K562 (cell line): Measurements from ENCODE around the gene CCDC33. TPM values are rescaled to one million over a fixed set of nuclear protein-coding genes. Genes with fewer than 3 reads are reported as not detected.

ENCODE experiments used
- ATAC-seq: fragments of 200-7000 bp; cut with Tn5 transposase; 3 replicates; pipeline ENCODE4 v1.9.1; 2020; ENCODE audit warnings: moderate library complexity
- BruUV-seq: library from RNA; stranded (reverse); fragments of 400-500 nt; replicated peaks from 2 replicates; lab custom pipeline; 2021; lab: Mats Ljungman, UMichigan
- CTCF ChIA-PET: fragments of 300-600 bp; formaldehyde crosslinking; extraction: SDS; loops from one replicate; lab custom pipeline; 2021; ENCODE audit warnings: low intra/inter-chr PET ratio; lab: Yijun Ruan, JAX
- POLR2A ChIA-PET: fragments of 300-600, 350-650 bp; sonication (Branson Sonifier 250); formaldehyde crosslinking; extraction: SDS; loops from one replicate; lab custom pipeline; 2021; ENCODE audit warnings: antibody characterized with exemption, inconsistent platforms; lab: Yijun Ruan, JAX
- DNase-seq, 4 experiments: peaks; one replicate each; pipeline versions ENCODE4 v3.0.0 to v3.0.0-alpha.2; 2011 to 2018; ENCODE audit warnings: low spot score in 3 of 4, mixed read lengths in 3 of 4; ENCODE audit errors: extremely low read depth in 1 of 4
- FAIRE-seq: peaks from 2 replicates; lab custom pipeline; 2011; peaks lifted over from hg19 to GRCh38; lab: Jason Lieb, UNC
- H2AFZ ChIP-seq: 2 replicates; pipeline ENCODE4 v1.6.0; 2011; ENCODE audit warnings: low read depth, low read length, control low read depth, inconsistent platforms
- H3K27ac ChIP-seq: fragments of 200-600 bp; 3 replicates; pipeline ENCODE4 v1.8.0; 2011; ENCODE audit warnings: low read depth, mild to moderate bottlenecking, control low read depth, inconsistent platforms, low read length, moderate library complexity, mixed read lengths; ENCODE audit errors: extremely low read depth
- H3K27me3 ChIP-seq, 2 experiments: fragments of 300-600 bp in 1 of 2; 2 replicates in 1 of 2; 3 replicates in 1 of 2; pipeline versions ENCODE4 v1.6.0 to v1.8.0; 2011; ENCODE audit warnings: inconsistent platforms in 2 of 2, low read length in 2 of 2, mild to moderate bottlenecking in 1 of 2, mixed read lengths in 1 of 2, moderate library complexity in 1 of 2; ENCODE audit not compliant: control insufficient read depth in 2 of 2, insufficient read depth in 2 of 2
- H3K36me3 ChIP-seq: fragments of 300-600 bp; 3 replicates; pipeline ENCODE4 v1.8.0; 2011; ENCODE audit warnings: mild to moderate bottlenecking, low read length, inconsistent platforms; ENCODE audit not compliant: control insufficient read depth, insufficient read depth
- H3K4me1 ChIP-seq, 2 experiments: fragments of 200-600 bp in 1 of 2; replicated peaks in 1 of 2; 2 replicates in 1 of 2; 3 replicates in 1 of 2; pipeline versions ENCODE4 v1.5.1 to v1.8.0; 2011; ENCODE audit warnings: inconsistent platforms in 2 of 2, low read length in 2 of 2, mild to moderate bottlenecking in 1 of 2, mixed read lengths in 1 of 2, moderate library complexity in 1 of 2; ENCODE audit not compliant: control insufficient read depth in 2 of 2, insufficient read depth in 2 of 2
- H3K4me2 ChIP-seq: 2 replicates; pipeline ENCODE4 v1.6.1; 2011; ENCODE audit warnings: low read length, control low read depth, inconsistent platforms, mixed read lengths; ENCODE audit not compliant: insufficient read depth
- H3K4me3 ChIP-seq: fragments of 200-600 bp; sonication (generic), shearing (Covaris generic); 2 replicates; pipeline ENCODE4 v1.5.1; 2016; ENCODE audit warnings: control low read depth, inconsistent platforms
- H3K79me2 ChIP-seq: fragments of 200-600 bp; 3 replicates; pipeline ENCODE4 v1.8.0; 2011; ENCODE audit warnings: low read length, inconsistent platforms; ENCODE audit not compliant: control insufficient read depth, insufficient read depth
- H3K9ac ChIP-seq, 2 experiments: 2 replicates each; pipeline versions ENCODE4 v1.6.0 to v1.6.1; 2011; ENCODE audit warnings: low read depth in 2 of 2, low read length in 2 of 2, control low read depth in 1 of 2, inconsistent platforms in 1 of 2, mild to moderate bottlenecking in 1 of 2, mixed read lengths in 1 of 2; ENCODE audit not compliant: insufficient read depth in 1 of 2
- H3K9me1 ChIP-seq: one replicate; pipeline ENCODE4 v1.6.0; 2011; ENCODE audit warnings: inconsistent platforms, mild to moderate bottlenecking, low read length, moderate library complexity; ENCODE audit not compliant: control insufficient read depth, insufficient read depth
- H3K9me3 ChIP-seq: replicated peaks from 2 replicates; pipeline ENCODE4 v1.5.1; 2011; ENCODE audit warnings: low read depth, low read length, inconsistent platforms; ENCODE audit not compliant: control insufficient read depth, insufficient read depth
- H4K20me1 ChIP-seq: replicated peaks from 2 replicates; pipeline ENCODE4 v1.6.1; 2011; ENCODE audit warnings: low read length, inconsistent platforms, mixed read lengths; ENCODE audit not compliant: control insufficient read depth, insufficient read depth
- CBFA2T2 ChIP-seq: fragments of 450-650 bp; conservative IDR thresholded peaks from 2 replicates; pipeline ENCODE4 v1.6.1; 2017; ENCODE audit warnings: mild to moderate bottlenecking
- ETV1 ChIP-seq: fragments of 450-650 bp; conservative IDR thresholded peaks from 2 replicates; pipeline ENCODE4 v1.6.1; 2016; ENCODE audit warnings: missing genetic modification characterization, control low read depth, low read depth, missing compliant biosample characterization
- RFX5 ChIP-seq: IDR thresholded peaks from 2 replicates; pipeline ENCODE4 v1.6.1; 2011; ENCODE audit warnings: low read depth, mild to moderate bottlenecking, improper control_type of control experiment, low read length
- ZFP1 ChIP-seq: fragments of 450-650 bp; formaldehyde crosslinking; IDR thresholded peaks from 2 replicates; pipeline ENCODE4 v1.4.0; 2020; ENCODE audit warnings: mild to moderate bottlenecking, mixed read lengths
- ZKSCAN3 ChIP-seq: fragments of 250-450 bp; sonication (Bioruptor Pico); IDR thresholded peaks from 2 replicates; pipeline ENCODE4 v1.4.0; 2020
- ZNF184 ChIP-seq: sonication (generic); formaldehyde crosslinking; IDR thresholded peaks from 2 replicates; pipeline ENCODE4 v1.5.0; 2020; ENCODE audit warnings: missing genetic modification reagents
- ZNF778 ChIP-seq: fragments of 450-650 bp; formaldehyde crosslinking; IDR thresholded peaks from 2 replicates; pipeline ENCODE4 v1.4.0; 2020; ENCODE audit warnings: mild to moderate bottlenecking, moderate library complexity
- WGBS: fragments of 100-300 bp; shearing (Covaris generic); methylation state at CpG from one replicate; pipeline ENCODE4 v1.1.6; 2016; ENCODE audit warnings: low coverage, mixed read lengths; ENCODE audit not compliant: insufficient coverage; ENCODE audit errors: missing lambda C conversion rate; 5-methylcytosine and 5-hydroxymethylcytosine counted together
- in situ Hi-C: fragments of 300-500 bp; cut with MboI; formaldehyde crosslinking; loops from 4 replicates; pipeline ENCODE4 v1.15.0; 2018; ENCODE audit warnings: inconsistent platforms, mixed read lengths
- intact Hi-C: fragments of 100-400 bp; cut with micrococcal nuclease; formaldehyde crosslinking; loops from 2 replicates; pipeline ENCODE4 v1.14.2; 2022
- polyA plus RNA-seq, 8 experiments: library from polyadenylated mRNA; depleted of rRNA in 4 of 8; stranded (reverse) in 5 of 8; unstranded in 3 of 8; fragments of >200 nt; fragmentation: Nextera tagmentation in 2 of 8; fragmentation: Illumina TruSeq in 1 of 8; extraction: Ambion mirVana in 2 of 8; extraction: Trizol in 1 of 8; gene quantifications; 2 replicates each; pipeline versions ENCODE4 v1.2.1 to v1.2.3, GENCODE V29; 2011 to 2014; ENCODE audit warnings: inconsistent platforms in 1 of 8, missing spikeins in 1 of 8
- total RNA-seq, 7 experiments: library from RNA; depleted of rRNA in 6 of 7; stranded (reverse); fragments of >200 nt in 6 of 7; fragmentation: Illumina TruSeq in 2 of 7; extraction: Trizol in 2 of 7; gene quantifications; 2 replicates each; pipeline versions ENCODE4 v1.2.1 to v1.2.3, GENCODE V29; 2011 to 2021; ENCODE audit warnings: low replicate concordance in 1 of 7
- TF ChIP-seq, protein P1 (sequence below): fragments of 250-450 bp; sonication (Bioruptor Pico); IDR thresholded peaks from 2 replicates; pipeline ENCODE4 v1.8.0; 2022; ENCODE audit warnings: inconsistent platforms, mild to moderate bottlenecking, moderate library complexity, borderline replicate concordance
- TF ChIP-seq, protein P2 (sequence below): sonication (generic); formaldehyde crosslinking; IDR thresholded peaks from 2 replicates; pipeline ENCODE4 v1.8.0; 2022; ENCODE audit warnings: mild to moderate bottlenecking, missing genetic modification reagents

The CCDC33 gene
- total and polyA plus RNA-seq, 9 of the 15 experiments (the other 6 are each of a cell fraction or from before 2014, with no cell fraction given) = 0.08 to 1.1 (median 0.15) TPM; not detected in 4

DNA sequence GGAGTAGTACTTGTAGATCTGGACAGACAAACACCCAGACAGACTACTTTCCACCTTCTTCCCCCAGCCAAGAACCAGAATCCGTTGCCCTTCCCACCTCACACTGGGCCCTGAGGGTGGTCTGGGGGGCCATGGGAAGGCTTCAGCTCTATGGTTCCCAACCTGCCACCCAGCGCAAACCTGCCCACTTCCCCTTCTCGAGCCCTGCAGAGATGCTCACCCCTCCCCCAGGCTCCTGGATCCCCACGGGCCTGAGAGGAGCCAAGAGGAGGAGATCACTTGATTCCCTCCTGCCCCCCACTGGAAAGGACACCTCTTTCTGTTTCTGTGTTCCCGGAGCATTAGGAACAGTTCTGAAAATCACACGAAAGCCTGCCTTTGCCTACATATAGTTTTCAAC, 42.2 kb upstream of the CCDC33 start:
- no peak overlapping the region for H2AFZ ChIP-seq
- H3K9me1 ChIP-seq = no peaks in the 10 kb centered on the region
- peaks cover 0 to 64% of the 10 kb centered on the region in 2 experiments; a peak in 3 of 5 replicates for H3K27me3 ChIP-seq
- H3K79me2 ChIP-seq = no peaks in the 10 kb centered on the region
- intact Hi-C loops (no loop called here), in situ Hi-C loops (no loop called here)
- no peak overlapping the region for H3K9ac ChIP-seq
- WGBS = 3% methylated on average over 6 of the region's 6 CpGs
- no peak for ATAC-seq
- no peaks in the 10 kb centered on the region for H3K9me3 ChIP-seq
- CTCF ChIA-PET = no interaction called here
- no TSS peak for BruUV-seq
- H3K4me1 ChIP-seq = no peaks in the 10 kb centered on the region
- DNase-seq = no peak
- no peak overlapping the region for H3K4me2 ChIP-seq
- FAIRE-seq = no peak
- no peak overlapping the region for H3K27ac ChIP-seq
- TF ChIP-seq, protein P1, sequence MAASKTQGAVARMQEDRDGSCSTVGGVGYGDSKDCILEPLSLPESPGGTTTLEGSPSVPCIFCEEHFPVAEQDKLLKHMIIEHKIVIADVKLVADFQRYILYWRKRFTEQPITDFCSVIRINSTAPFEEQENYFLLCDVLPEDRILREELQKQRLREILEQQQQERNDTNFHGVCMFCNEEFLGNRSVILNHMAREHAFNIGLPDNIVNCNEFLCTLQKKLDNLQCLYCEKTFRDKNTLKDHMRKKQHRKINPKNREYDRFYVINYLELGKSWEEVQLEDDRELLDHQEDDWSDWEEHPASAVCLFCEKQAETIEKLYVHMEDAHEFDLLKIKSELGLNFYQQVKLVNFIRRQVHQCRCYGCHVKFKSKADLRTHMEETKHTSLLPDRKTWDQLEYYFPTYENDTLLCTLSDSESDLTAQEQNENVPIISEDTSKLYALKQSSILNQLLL = no peak
- no peak for TF ChIP-seq CBFA2T2
- TF ChIP-seq ZFP1 (CRISPR knock-in tag) = no peak
- TF ChIP-seq RFX5 = no peak
- TF ChIP-seq, protein P2, sequence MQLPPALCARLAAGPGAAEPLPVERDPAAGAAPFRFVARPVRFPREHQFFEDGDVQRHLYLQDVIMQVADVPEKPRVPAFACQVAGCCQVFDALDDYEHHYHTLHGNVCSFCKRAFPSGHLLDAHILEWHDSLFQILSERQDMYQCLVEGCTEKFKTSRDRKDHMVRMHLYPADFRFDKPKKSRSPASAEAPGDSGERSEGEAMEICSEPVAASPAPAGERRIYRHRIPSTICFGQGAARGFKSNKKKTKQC = no peak
- TF ChIP-seq ZNF184 (CRISPR knock-in tag) = no peak
- no peak for TF ChIP-seq ZNF778 (CRISPR knock-in tag)
- TF ChIP-seq ETV1 = no peak
- no peak for TF ChIP-seq ZKSCAN3
- H3K4me3 ChIP-seq = no peak overlapping the region
- 0 out of 2 replicates have a peak, but pooled peaks cover 15% of the 10 kb centered on the region for H4K20me1 ChIP-seq
- POLR2A ChIA-PET = no interaction called here
- H3K36me3 ChIP-seq = no peaks in the 10 kb centered on the region
